ENCODE data around the gene XCR1. TPM values are rescaled to one million over a fixed set of nuclear protein-coding genes. Genes with fewer than 3 reads are reported as not detected.

XCR1 gene
- total RNA-seq, 1 experiment from 2014 or later, result not detected

- TF ChIP-seq CTCF (IDR thresholded peaks at IDR 0.05 in 2 of 3, conservative IDR thresholded peaks at IDR 0.05 in 1 of 3; ENCODE audit: borderline replicate concordance in 1 of 3, insufficient read depth in 1 of 3, low read depth in 2 of 3, low read length in 2 of 3), result no peak
Measured at GRCh38 chr3:45995236-45996192, 31.8 kb downstream of the XCR1 start, which contains the start of gene FYCO1 (continued).

- H3K27ac ChIP-seq (ENCODE audit: low read depth, low read length), result peak overlapping the region; percentile 56; the same call in 1 of the 2 replicates
- BruUV-seq (replicated peaks), result no TSS peak
- no peaks in the 10 kb centered on the region for H4K20me1 ChIP-seq (ENCODE audit: insufficient read depth)
- H3K4me1 ChIP-seq (ENCODE audit: control insufficient read depth in 1 of 2, insufficient read depth in 2 of 2, low read length in 2 of 2), result peaks cover 5 to 22% of the 10 kb centered on the region in 2 experiments; a peak in 3 of 4 replicates
- peak; percentile 2; the same call in 1 of the 2 replicates for ATAC-seq
- no peaks in the 10 kb centered on the region for H3K9me2 ChIP-seq (ENCODE audit: insufficient read depth)
- H3K36me3 ChIP-seq (ENCODE audit: control insufficient read depth in 1 of 2, insufficient read depth in 2 of 2, low read length in 2 of 2), result no peaks in the 10 kb centered on the region
- peak overlapping the region; percentile 95 for H3K4me2 ChIP-seq (ENCODE audit: low read length)
- DNase-seq (ENCODE audit: low read depth, low spot score), result no peak
- H3K79me2 ChIP-seq (ENCODE audit: insufficient read depth, low read length), result peaks cover 24% of the 10 kb centered on the region
- peak overlapping the region; percentile 73 to 97 for H3K4me3 ChIP-seq (replicated peaks in 1 of 2; ENCODE audit: low read depth in 1 of 2, low read length in 2 of 2)
- no peaks in the 10 kb centered on the region for H3K9me3 ChIP-seq (ENCODE audit: control insufficient read depth in 1 of 2, insufficient read depth in 1 of 2, low read depth in 1 of 2, low read length in 2 of 2)
- H3K9ac ChIP-seq (ENCODE audit: low read length), result peak overlapping the region; percentile 90
- no peaks in the 10 kb centered on the region for H3K27me3 ChIP-seq (ENCODE audit: insufficient read depth, low read length)
- no peak overlapping the region for H2AFZ ChIP-seq (ENCODE audit: low read depth, low read length, poor library complexity, severe bottlenecking)
- ChIA-PET RAD21 (ENCODE audit: low non-redundant PET in 1 of 2, low total read pairs in 2 of 2, uncharacterized antibody in 2 of 2, unreplicated experiment in 2 of 2) (interaction anchor here in 1 of 2 experiments (0.6 kb wide), 1 partner anchor 110 kb away, joined by 4 read pairs; no protein-coding TSS in a partner anchor), CTCF (interaction anchor here (0.7 to 1.3 kb wide), 2 partner anchors 22 to 56 kb away, joined by 3 read pairs; no protein-coding TSS in a partner anchor), POLR2A (interaction anchor here (0.6 kb wide), 1 partner anchor 609 kb away, joined by 3 read pairs; no protein-coding TSS in a partner anchor)
- intact Hi-C loops (cut with micrococcal nuclease), result no loop called here
- TF ChIP-seq ZBTB33 (IDR thresholded peaks at IDR 0.05; ENCODE audit: extremely low read depth, insufficient replicate concordance, low read length) (no peak), CBX3 (IDR thresholded peaks at IDR 0.05; ENCODE audit: low read depth) (no peak), POLR2AphosphoS5 (IDR thresholded peaks at IDR 0.05; ENCODE audit: low read depth, low read length) (no peak), POLR2A (IDR thresholded peaks at IDR 0.05; ENCODE audit: borderline replicate concordance, extremely low read depth, insufficient read depth, insufficient read length) (no peak), TCF7L2 (IDR thresholded peaks at IDR 0.05; ENCODE audit: borderline replicate concordance, extremely low read depth, insufficient read depth, insufficient read length) (no peak), CEBPB (IDR thresholded peaks at IDR 0.05; ENCODE audit: low read depth) (no peak), JUND (IDR thresholded peaks at IDR 0.05) (no peak), ZFX (IDR thresholded peaks at IDR 0.05) (no peak), ATF3 (IDR thresholded peaks at IDR 0.05) (no peak), SP1 (IDR thresholded peaks at IDR 0.05; ENCODE audit: low read depth) (no peak), YY1 (IDR thresholded peaks at IDR 0.05; ENCODE audit: extremely low read depth, insufficient replicate concordance, low read depth, low read length) (no peak)
Measured at GRCh38 chr3:45994419-45995235, 32.7 kb downstream of the XCR1 start.

Data from HCT116 (cell line).